ENCODE results near the gene HSH2D. TPM values are rescaled to one million over a fixed set of nuclear protein-coding genes. Genes with fewer than 3 reads are reported as not detected.

HSH2D gene
- polyA plus RNA-seq, 4 donors, result 14.8 to 31.3 (median 21.0) TPM

GRCh38 chr19:16204005-16204294 lies 60.5 kb downstream of the HSH2D start:
- peaks cover 6 to 82% (median 30%) of the 10 kb centered on the region in 3 donors for H3K36me3 ChIP-seq (ENCODE audit: control insufficient read depth in 3 of 3, insufficient read depth in 2 of 3, low read depth in 1 of 3, low read length in 3 of 3)
- DNase-seq, result no peak
- H3K9me3 ChIP-seq (ENCODE audit: control insufficient read depth in 2 of 2, insufficient read depth in 1 of 2, low read depth in 1 of 2, low read length in 1 of 2), result no peaks in the 10 kb centered on the region
- H3K4me1 ChIP-seq (ENCODE audit: control insufficient read depth in 3 of 3, insufficient read depth in 2 of 3, low read depth in 1 of 3, low read length in 2 of 3), result peaks cover 3 to 20% (median 10%) of the 10 kb centered on the region in 3 donors
- no peak overlapping the region for H3K4me3 ChIP-seq (ENCODE audit: low read depth in 1 of 3, low read length in 3 of 3)
- WGBS, 3 donors, result 82 to 86% (median 84%) methylated on average over 5 of the region's 5 CpGs
- no peak for FAIRE-seq
- no peaks in the 10 kb centered on the region for H3K27me3 ChIP-seq (ENCODE audit: control insufficient read depth in 3 of 3, insufficient read depth in 3 of 3, low read length in 3 of 3)
- H3K27ac ChIP-seq (ENCODE audit: low read depth in 1 of 3, low read length in 2 of 3), result no peak overlapping the region

DNA sequence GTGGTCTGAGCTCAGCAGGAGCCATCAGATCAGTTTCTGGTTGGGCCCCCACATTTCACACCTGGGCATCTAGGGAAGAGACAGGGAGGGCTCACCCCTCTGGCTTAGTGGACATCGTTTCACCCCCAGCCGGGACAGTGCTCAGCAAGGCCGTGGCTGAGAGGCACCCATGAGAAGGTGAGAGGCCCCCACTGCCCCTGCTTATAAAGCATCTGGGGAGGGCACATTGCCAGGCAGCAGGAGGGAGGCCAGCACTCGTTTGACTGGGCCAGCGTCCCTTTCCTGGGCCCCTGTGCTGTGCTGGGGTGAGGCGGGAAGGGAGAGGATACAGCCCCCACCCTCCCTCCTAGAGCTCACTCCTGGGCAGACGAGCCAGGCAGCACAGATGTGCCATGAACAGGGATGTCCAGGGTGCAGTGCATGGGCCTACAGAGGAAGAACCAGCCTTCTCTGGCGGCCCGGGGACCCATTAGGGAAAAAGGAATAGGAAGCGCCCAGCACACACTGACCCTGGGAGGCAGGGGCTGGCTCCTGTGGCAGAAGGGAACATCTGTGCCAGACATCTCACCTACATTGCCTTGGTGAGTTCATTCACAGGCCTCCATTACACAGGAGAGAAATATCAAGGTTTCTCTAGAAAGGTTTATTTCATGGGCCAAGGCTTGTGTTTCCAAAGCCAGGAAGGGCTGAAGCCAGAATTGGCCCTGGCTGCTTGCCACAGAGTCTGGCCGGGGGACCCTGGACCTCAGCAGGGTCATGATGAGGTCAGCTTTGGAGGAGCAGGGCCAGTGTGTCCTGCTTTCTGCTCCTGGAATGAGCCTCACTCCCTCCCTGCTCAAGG lies 61.9 kb downstream of the HSH2D start:
- no peak for DNase-seq
- no peak for FAIRE-seq
- peaks cover 15 to 80% (median 41%) of the 10 kb centered on the region in 3 donors for H3K36me3 ChIP-seq (ENCODE audit: control insufficient read depth in 3 of 3, insufficient read depth in 2 of 3, low read depth in 1 of 3, low read length in 3 of 3)
- no peaks in the 10 kb centered on the region for H3K27me3 ChIP-seq (ENCODE audit: control insufficient read depth in 3 of 3, insufficient read depth in 3 of 3, low read length in 3 of 3)
- H3K9me3 ChIP-seq (ENCODE audit: control insufficient read depth in 2 of 2, insufficient read depth in 1 of 2, low read depth in 1 of 2, low read length in 1 of 2), result no peaks in the 10 kb centered on the region
- whole genome bisulfite sequencing, 3 donors, result 77 to 87% (median 85%) methylated on average over 10 to 11 of the region's 11 CpGs
- no peak overlapping the region for H3K27ac ChIP-seq (ENCODE audit: low read depth in 1 of 3, low read length in 2 of 3)
- peaks cover 0 to 7% (median 6%) of the 10 kb centered on the region in 3 donors for H3K4me1 ChIP-seq (ENCODE audit: control insufficient read depth in 3 of 3, insufficient read depth in 2 of 3, low read depth in 1 of 3, low read length in 2 of 3)
- H3K4me3 ChIP-seq (ENCODE audit: low read depth in 1 of 3, low read length in 3 of 3), result no peak overlapping the region

DNA sequence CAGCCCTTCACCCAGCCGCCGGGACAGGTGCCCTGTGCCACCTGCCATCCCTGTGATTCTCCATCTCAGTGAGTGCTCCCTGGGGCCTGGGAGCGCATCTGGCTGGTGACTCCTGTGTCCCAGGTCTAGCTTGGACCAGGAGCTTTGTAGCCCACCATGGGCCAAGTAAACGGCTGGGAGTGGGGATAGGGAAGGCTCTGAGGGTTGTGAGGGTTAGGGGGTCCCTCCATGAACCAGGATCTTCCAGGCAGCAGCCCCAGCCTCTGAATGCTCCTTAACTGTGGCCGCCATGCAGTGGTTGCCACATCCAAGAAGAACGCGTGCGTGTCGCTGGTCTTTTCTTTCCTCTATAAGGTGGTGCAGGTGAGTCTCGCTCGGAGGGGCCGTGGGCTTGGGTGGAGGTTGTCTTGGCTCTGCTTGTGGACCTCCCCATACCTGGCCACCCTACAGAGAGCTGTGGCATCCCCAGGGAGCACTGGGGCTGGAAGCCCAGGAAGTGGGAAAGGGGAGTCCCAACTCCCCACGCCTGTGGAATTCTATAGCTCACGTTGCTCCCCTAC lies 62.6 kb downstream of the HSH2D start:
- no peak overlapping the region for H3K4me3 ChIP-seq (ENCODE audit: low read depth in 1 of 3, low read length in 3 of 3)
- FAIRE-seq (no peak), DNase-seq (no peak)
- H3K27me3 ChIP-seq (ENCODE audit: control insufficient read depth in 3 of 3, insufficient read depth in 3 of 3, low read length in 3 of 3), result no peaks in the 10 kb centered on the region
- H3K9me3 ChIP-seq (ENCODE audit: control insufficient read depth in 2 of 2, insufficient read depth in 1 of 2, low read depth in 1 of 2, low read length in 1 of 2), result no peaks in the 10 kb centered on the region
- peaks cover 15 to 77% (median 42%) of the 10 kb centered on the region in 3 donors for H3K36me3 ChIP-seq (ENCODE audit: control insufficient read depth in 3 of 3, insufficient read depth in 2 of 3, low read depth in 1 of 3, low read length in 3 of 3)
- 90 to 94% (median 91%) methylated on average over 14 of the region's 14 CpGs for WGBS, 3 donors
- peaks cover 0 to 2% (median 0%) of the 10 kb centered on the region in 3 donors for H3K4me1 ChIP-seq (ENCODE audit: control insufficient read depth in 3 of 3, insufficient read depth in 2 of 3, low read depth in 1 of 3, low read length in 2 of 3)
- no peak overlapping the region for H3K27ac ChIP-seq (ENCODE audit: low read depth in 1 of 3, low read length in 2 of 3)

DNA sequence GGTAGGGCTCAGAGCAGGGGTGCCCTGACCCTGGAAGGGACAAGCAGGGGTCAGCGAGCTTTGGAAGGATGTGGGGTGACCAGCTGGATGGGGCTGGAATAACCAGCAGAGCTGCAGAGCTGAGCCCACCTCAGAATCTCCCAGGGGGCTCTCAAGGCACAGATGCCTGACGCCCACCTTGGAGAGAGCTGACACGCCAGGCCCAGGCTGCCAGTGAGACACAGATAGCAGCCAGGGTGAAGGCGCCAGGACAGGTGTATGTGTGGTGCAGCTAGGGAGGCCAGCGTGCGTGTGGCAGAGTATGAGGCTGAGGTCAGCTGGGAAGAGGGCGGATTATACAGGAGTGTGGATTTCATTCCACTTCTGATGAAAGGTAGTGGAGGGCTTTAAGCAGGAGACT lies 63.2 kb downstream of the HSH2D start:
- Histone ChIP-seq H3K27me3 (ENCODE audit: control insufficient read depth in 3 of 3, insufficient read depth in 3 of 3, low read length in 3 of 3) (no peaks in the 10 kb centered on the region), H3K4me3 (ENCODE audit: low read depth in 1 of 3, low read length in 3 of 3) (no peak overlapping the region), H3K27ac (ENCODE audit: low read depth in 1 of 3, low read length in 2 of 3) (no peak overlapping the region), H3K4me1 (ENCODE audit: control insufficient read depth in 3 of 3, insufficient read depth in 2 of 3, low read depth in 1 of 3, low read length in 2 of 3) (peaks cover 0 to under 1% (median 0%) of the 10 kb centered on the region in 3 donors), H3K36me3 (ENCODE audit: control insufficient read depth in 3 of 3, insufficient read depth in 2 of 3, low read depth in 1 of 3, low read length in 3 of 3) (peaks cover 15 to 80% (median 44%) of the 10 kb centered on the region in 3 donors), H3K9me3 (ENCODE audit: control insufficient read depth in 2 of 2, insufficient read depth in 1 of 2, low read depth in 1 of 2, low read length in 1 of 2) (peaks cover 0 to 3% of the 10 kb centered on the region in 2 donors)
- FAIRE-seq (no peak), DNase-seq (no peak)
- WGBS, 3 donors, result 93 to 95% (median 95%) methylated on average over 7 of the region's 7 CpGs

DNA sequence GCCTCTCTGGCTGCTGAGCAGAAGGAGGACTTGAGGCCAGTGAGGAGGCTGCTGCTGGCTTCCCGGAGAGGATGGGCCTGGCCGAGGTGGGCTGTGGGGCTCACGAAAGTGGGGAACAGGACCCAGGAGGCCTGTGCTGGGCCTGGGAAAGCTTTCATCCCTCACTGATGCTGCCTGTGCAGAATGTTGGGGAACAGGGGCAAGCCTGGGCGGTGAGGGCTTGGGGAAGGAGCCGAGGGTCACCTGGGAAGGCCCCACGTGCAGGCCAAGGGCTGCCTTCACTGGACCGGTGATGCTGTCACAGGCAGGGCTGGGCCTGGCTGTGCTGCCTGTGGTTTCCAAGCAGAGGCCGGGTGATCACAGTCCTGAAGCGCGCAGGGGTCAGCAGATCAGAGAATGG lies 63.6 kb downstream of the HSH2D start:
- Histone ChIP-seq H3K27me3 (ENCODE audit: control insufficient read depth in 3 of 3, insufficient read depth in 3 of 3, low read length in 3 of 3) (no peaks in the 10 kb centered on the region), H3K4me3 (ENCODE audit: low read depth in 1 of 3, low read length in 3 of 3) (no peak overlapping the region), H3K27ac (ENCODE audit: low read depth in 1 of 3, low read length in 2 of 3) (no peak overlapping the region), H3K4me1 (ENCODE audit: control insufficient read depth in 3 of 3, insufficient read depth in 2 of 3, low read depth in 1 of 3, low read length in 2 of 3) (no peaks in the 10 kb centered on the region), H3K9me3 (ENCODE audit: control insufficient read depth in 2 of 2, insufficient read depth in 1 of 2, low read depth in 1 of 2, low read length in 1 of 2) (peaks cover 0 to 3% of the 10 kb centered on the region in 2 donors), H3K36me3 (ENCODE audit: control insufficient read depth in 3 of 3, insufficient read depth in 2 of 3, low read depth in 1 of 3, low read length in 3 of 3) (peaks cover 15 to 76% (median 44%) of the 10 kb centered on the region in 3 donors)
- FAIRE-seq, result no peak
- WGBS, 3 donors, result 92 to 95% (median 95%) methylated on average over 8 to 10 of the region's 10 CpGs
- DNase-seq, result no peak

- Histone ChIP-seq H3K27ac (ENCODE audit: low read depth in 1 of 3, low read length in 2 of 3) (no peak overlapping the region), H3K36me3 (ENCODE audit: control insufficient read depth in 3 of 3, insufficient read depth in 2 of 3, low read depth in 1 of 3, low read length in 3 of 3) (peaks cover 15 to 71% (median 39%) of the 10 kb centered on the region in 3 donors), H3K27me3 (ENCODE audit: control insufficient read depth in 3 of 3, insufficient read depth in 3 of 3, low read length in 3 of 3) (no peaks in the 10 kb centered on the region), H3K9me3 (ENCODE audit: control insufficient read depth in 2 of 2, insufficient read depth in 1 of 2, low read depth in 1 of 2, low read length in 1 of 2) (peaks cover 0 to 3% of the 10 kb centered on the region in 2 donors), H3K4me1 (ENCODE audit: control insufficient read depth in 3 of 3, insufficient read depth in 2 of 3, low read depth in 1 of 3, low read length in 2 of 3) (no peaks in the 10 kb centered on the region), H3K4me3 (ENCODE audit: low read depth in 1 of 3, low read length in 3 of 3) (no peak overlapping the region)
- 87 to 92% (median 92%) methylated on average over 12 of the region's 12 CpGs for WGBS, 3 donors
- FAIRE-seq (no peak), DNase-seq (no peak)
Measured at GRCh38 chr19:16207490-16208025, 64.1 kb downstream of the HSH2D start.

Other genes starting within 250 kb of the HSH2D start
- gene CYP4F2, start 245.6 kb upstream of the HSH2D start, polyA plus RNA-seq, result 100 to 1,000 TPM in 1 of 4 donors, 10 to 100 TPM in 1, 1 to 10 TPM in 2; 3.8 to 135 (median 26.3) TPM
- gene CYP4F11, start 209.2 kb upstream of the HSH2D start, polyA plus RNA-seq, result 10 to 100 TPM in 2 of 4 donors, under 1 TPM in 2; 0.33 to 14.5 (median 6.6) TPM
- gene OR10H4, start 194.7 kb upstream of the HSH2D start, polyA plus RNA-seq, result not detected
- 100 to 1,000 TPM; 135 to 238 (median 159) TPM for gene TPM4, start 67.2 kb upstream of the HSH2D start, polyA plus RNA-seq
- 100 to 1,000 TPM in 1 of 4 donors, 10 to 100 TPM in 3; 58.0 to 107 (median 80.8) TPM for gene RAB8A, start 31.8 kb upstream of the HSH2D start, polyA plus RNA-seq
- gene CIB3, start 29.8 kb downstream of the HSH2D start, polyA plus RNA-seq, result not detected
- 100 to 1,000 TPM in 3 of 4 donors, 10 to 100 TPM in 1; 82.3 to 205 (median 151) TPM for gene FAM32A, start 41.7 kb downstream of the HSH2D start, polyA plus RNA-seq
- 10 to 100 TPM; 29.7 to 97.8 (median 58.0) TPM for gene AP1M1, start 54.2 kb downstream of the HSH2D start, polyA plus RNA-seq
- gene KLF2, start 181.1 kb downstream of the HSH2D start, polyA plus RNA-seq, result 10 to 100 TPM in 1 of 4 donors, 1 to 10 TPM in 3; 1.1 to 25.4 (median 6.5) TPM

Measured in small intestine (tissue), 7 donors.